Thymus (tissue), 11 donors: ENCODE results near the gene GATA2. TPM values are rescaled to one million over a fixed set of nuclear protein-coding genes. Genes with fewer than 3 reads are reported as not detected.

Source experiments
- DNase-seq, 9 donors: peaks; one replicate each; pipeline ENCODE4 v3.0.0-alpha.2; 2013; ENCODE audit warnings: low spot score in 9 of 9, low read depth in 6 of 9, missing footprints in 1 of 9
- H3K27ac ChIP-seq, 2 donors: one replicate each; pipeline ENCODE4 v1.5.1; 2013; ENCODE audit warnings: control low read depth in 1 of 2, low read depth in 1 of 2, low read length in 1 of 2, mild to moderate bottlenecking in 1 of 2, moderate library complexity in 1 of 2
- H3K27me3 ChIP-seq, 2 donors: one replicate each; pipeline ENCODE4 v1.5.1; 2013; ENCODE audit warnings: low read length in 1 of 2; ENCODE audit not compliant: control insufficient read depth in 2 of 2, insufficient read depth in 1 of 2
- H3K36me3 ChIP-seq, 2 donors: one replicate each; pipeline ENCODE4 v1.5.1; 2013; ENCODE audit warnings: low read length in 1 of 2, mild to moderate bottlenecking in 1 of 2, moderate library complexity in 1 of 2; ENCODE audit not compliant: control insufficient read depth in 2 of 2, insufficient read depth in 2 of 2
- H3K4me1 ChIP-seq, 2 donors: one replicate each; pipeline ENCODE4 v1.5.1; 2013; ENCODE audit warnings: low read length in 2 of 2; ENCODE audit not compliant: control insufficient read depth in 2 of 2, insufficient read depth in 2 of 2
- H3K4me3 ChIP-seq, 2 donors: one replicate each; pipeline ENCODE4 v1.5.1; 2013; ENCODE audit warnings: low read length in 2 of 2, control low read depth in 1 of 2, mild to moderate bottlenecking in 1 of 2
- H3K9me3 ChIP-seq, 2 donors: one replicate each; pipeline ENCODE4 v1.5.1; 2013; ENCODE audit warnings: low read length in 1 of 2, mild to moderate bottlenecking in 1 of 2; ENCODE audit not compliant: control insufficient read depth in 2 of 2, insufficient read depth in 1 of 2
- WGBS: extraction: QIAGEN DNeasy Blood & Tissue Kit; methylation state at CpG from one replicate; pipeline ENCODE4 v1.1.7; 2013; 5-methylcytosine and 5-hydroxymethylcytosine counted together
- polyA plus RNA-seq: library from polyadenylated mRNA; stranded (reverse); fragments of 200-250 nt; gene quantifications from one replicate; pipeline ENCODE4 v1.2.3, GENCODE V29; 2013
- total RNA-seq: library from RNA; stranded (reverse); fragments of 120-200 nt; gene quantifications from one replicate; pipeline ENCODE4 v1.2.4, GENCODE V29; 2013
- donor health status: healthy.

GATA2 gene
- total and polyA plus RNA-seq, 2 donors: 0.57 to 5.1 TPM

DNA sequence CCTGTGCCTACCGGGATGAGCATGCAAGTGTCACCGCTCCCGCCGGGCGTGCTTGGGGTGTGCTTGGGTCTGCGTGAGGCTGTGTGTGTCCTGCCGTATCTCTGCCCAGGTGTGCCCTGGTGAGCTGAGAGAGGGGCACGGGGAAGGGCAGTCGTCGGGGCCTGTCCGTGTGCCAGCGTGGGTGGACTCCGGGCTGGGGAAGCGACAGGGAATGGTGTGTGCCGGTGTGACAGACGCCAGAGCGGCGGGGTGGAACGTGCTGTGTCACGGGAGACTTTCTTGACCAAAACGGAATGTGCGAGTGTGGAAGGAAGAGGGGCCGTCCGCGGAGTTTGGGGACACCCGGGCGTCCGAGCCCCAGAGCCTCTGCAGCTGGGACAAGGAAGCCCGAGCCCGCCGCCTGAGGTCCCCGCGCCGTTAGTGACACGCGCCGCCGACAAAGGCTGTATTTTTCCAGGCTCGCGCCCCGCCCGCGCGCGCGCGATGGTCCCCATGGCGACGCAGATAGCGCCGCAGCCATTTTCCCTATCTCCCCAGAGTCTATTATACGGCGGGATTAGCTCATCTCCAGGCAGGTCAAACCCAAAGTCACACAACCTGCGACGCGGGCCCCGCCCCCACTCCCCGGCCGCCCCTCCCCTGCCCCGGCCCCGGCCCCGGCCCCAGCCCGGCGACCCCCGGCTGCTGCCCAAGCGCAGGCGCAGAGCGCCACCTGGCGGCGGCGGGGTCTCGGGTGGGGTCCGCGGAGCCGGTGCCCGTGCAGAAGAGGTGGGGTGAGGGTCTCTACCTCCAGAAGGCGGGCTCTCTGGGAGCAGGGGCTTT is 4.5 kb upstream of the GATA2 start:
- Histone ChIP-seq H3K27me3 (peaks cover 55 to 83% of the 10 kb centered on the region in 2 donors), H3K4me1 (peaks cover 0 to 13% of the 10 kb centered on the region in 2 donors), H3K4me3 (peak overlapping the region; percentile 37 to 71), H3K27ac (no peak overlapping the region), H3K36me3 (no peaks in the 10 kb centered on the region), H3K9me3 (peaks cover 3 to 8% of the 10 kb centered on the region in 2 donors)
- DNase-seq: peak in 8 of 9 donors; percentile 32 to 80 (median 66)
- WGBS: 10% methylated on average over 77 of the region's 77 CpGs

DNA sequence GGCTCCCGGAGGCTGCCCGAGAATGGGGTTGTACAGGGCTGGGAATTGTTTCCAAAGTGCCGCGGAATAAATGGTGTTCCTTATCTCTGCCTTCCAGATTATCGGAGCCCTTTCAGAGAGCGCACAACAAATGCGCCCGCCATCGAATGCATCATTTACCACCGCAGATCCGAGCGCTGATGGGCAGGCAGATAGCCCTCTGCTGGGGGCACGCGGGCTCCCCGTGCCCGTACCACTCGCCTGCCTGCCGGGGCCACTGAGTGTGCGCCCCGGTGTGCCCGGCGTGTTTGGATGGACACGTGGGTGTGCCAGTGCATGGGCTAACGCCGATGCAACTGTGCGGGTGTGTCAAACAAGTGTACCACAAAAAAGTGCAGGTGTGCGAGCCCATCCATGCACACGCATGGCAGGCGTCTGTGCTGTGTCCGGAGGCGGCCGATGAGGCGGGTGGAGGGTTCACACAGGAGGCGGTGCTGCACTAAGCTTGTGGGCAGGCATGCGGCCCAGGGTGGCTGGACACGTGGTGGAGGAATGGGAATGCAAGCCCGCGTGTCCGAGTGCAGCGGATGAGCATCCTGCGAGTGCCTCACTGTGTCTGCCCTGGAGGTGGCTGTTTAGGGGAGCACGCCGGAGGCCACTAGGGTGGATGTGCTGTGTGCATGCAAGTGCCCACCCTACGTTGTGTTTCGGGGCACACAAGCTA is 3.8 kb upstream of the GATA2 start:
- Histone ChIP-seq H3K4me3 (no peak overlapping the region), H3K36me3 (no peaks in the 10 kb centered on the region), H3K4me1 (peaks cover 3 to 19% of the 10 kb centered on the region in 2 donors), H3K9me3 (peaks cover 3 to 8% of the 10 kb centered on the region in 2 donors), H3K27ac (no peak overlapping the region), H3K27me3 (peaks cover 62 to 89% of the 10 kb centered on the region in 2 donors)
- WGBS: 87% methylated on average over 45 of the region's 45 CpGs
- no peak for DNase-seq

DNA sequence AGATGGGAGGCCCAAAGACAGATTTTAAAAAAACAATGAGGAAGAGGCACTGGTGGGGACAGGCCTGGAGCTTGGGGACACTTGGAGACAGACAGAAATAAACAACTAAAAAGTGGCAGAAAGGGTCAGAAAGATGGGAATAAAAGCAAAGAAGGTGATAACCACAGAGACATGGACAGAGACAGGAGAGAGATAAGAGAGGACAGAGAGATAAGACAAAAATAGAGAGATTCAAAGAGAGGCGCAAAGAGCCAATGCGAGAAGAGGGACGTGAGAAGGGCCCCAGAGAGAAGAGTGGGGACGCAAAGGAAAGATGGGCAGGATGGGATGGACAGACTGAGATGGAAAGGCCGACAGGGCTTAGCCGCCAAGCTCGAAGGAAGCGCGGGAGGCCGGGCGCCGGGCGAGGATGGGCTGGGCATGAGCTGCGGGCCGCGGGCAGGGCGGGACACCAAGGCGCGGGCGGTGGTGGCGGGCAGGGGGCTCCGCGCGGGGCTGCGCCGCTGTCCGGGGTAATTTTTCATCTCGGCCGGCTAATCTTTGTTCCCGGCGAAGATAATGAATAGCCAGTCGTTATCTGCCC is 3.1 kb upstream of the GATA2 start:
- H3K27ac ChIP-seq: no peak overlapping the region
- H3K9me3 ChIP-seq: peaks cover 3 to 8% of the 10 kb centered on the region in 2 donors
- DNase-seq: no peak
- 92% methylated on average over 32 of the region's 32 CpGs for WGBS
- H3K27me3 ChIP-seq: peaks cover 69 to 92% of the 10 kb centered on the region in 2 donors
- H3K4me3 ChIP-seq: no peak overlapping the region
- H3K4me1 ChIP-seq: peaks cover 3 to 22% of the 10 kb centered on the region in 2 donors
- no peaks in the 10 kb centered on the region for H3K36me3 ChIP-seq

DNA sequence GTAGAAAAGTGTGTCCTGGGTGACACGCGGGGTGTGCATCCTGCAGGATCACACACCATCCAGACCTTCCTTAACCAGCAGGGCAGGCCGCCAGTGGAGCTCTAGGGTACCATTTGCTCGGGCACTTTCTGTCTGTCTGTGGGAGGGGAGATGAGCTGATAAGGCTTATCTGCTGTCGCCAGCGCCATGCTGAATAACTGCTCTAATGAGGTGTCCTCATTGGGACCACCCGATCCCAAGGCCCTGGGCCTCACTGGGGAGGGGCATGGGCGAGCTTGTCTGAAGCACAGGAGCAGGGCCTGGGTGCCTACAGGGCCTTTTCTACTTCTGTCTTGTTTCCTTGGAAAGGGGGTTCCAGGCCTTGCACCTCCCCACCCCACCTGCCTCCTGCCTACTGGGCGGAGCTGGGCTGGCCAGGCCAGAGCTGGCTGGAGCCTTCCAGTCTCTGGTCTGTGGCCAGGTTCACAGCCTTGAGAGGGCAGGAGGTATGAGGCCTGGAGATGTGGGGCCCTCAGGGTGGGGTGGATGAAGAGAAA is 2.5 kb upstream of the GATA2 start:
- WGBS: 87% methylated on average over 9 of the region's 9 CpGs
- no peaks in the 10 kb centered on the region for H3K36me3 ChIP-seq
- H3K4me1 ChIP-seq: peaks cover 3 to 22% of the 10 kb centered on the region in 2 donors
- peaks cover 75 to 96% of the 10 kb centered on the region in 2 donors for H3K27me3 ChIP-seq
- no peak for DNase-seq
- H3K4me3 ChIP-seq: no peak overlapping the region
- H3K9me3 ChIP-seq: peaks cover 3 to 8% of the 10 kb centered on the region in 2 donors
- no peak overlapping the region for H3K27ac ChIP-seq

DNA sequence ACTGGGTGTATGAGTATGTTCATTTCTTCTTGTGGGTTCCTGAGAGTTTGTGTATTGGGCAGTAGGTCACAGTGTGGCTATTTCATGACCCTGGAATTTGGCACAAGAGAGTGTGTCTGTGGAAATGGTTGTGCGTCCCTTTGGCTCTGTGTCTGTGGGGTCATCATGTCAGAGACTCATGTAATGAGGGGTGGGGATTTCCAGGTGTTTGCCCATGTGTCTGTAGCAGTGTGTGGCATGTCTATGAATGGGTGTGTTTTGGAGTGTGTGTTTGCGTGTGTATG is 1.3 kb upstream of the GATA2 start:
- Histone ChIP-seq H3K4me3 (no peak overlapping the region), H3K4me1 (peaks cover 3 to 32% of the 10 kb centered on the region in 2 donors), H3K36me3 (no peaks in the 10 kb centered on the region), H3K27ac (no peak overlapping the region), H3K27me3 (peaks cover 84 to 98% of the 10 kb centered on the region in 2 donors), H3K9me3 (peaks cover 3 to 8% of the 10 kb centered on the region in 2 donors)
- WGBS: 94% methylated on average over 2 of the region's 2 CpGs
- no peak for DNase-seq

DNA sequence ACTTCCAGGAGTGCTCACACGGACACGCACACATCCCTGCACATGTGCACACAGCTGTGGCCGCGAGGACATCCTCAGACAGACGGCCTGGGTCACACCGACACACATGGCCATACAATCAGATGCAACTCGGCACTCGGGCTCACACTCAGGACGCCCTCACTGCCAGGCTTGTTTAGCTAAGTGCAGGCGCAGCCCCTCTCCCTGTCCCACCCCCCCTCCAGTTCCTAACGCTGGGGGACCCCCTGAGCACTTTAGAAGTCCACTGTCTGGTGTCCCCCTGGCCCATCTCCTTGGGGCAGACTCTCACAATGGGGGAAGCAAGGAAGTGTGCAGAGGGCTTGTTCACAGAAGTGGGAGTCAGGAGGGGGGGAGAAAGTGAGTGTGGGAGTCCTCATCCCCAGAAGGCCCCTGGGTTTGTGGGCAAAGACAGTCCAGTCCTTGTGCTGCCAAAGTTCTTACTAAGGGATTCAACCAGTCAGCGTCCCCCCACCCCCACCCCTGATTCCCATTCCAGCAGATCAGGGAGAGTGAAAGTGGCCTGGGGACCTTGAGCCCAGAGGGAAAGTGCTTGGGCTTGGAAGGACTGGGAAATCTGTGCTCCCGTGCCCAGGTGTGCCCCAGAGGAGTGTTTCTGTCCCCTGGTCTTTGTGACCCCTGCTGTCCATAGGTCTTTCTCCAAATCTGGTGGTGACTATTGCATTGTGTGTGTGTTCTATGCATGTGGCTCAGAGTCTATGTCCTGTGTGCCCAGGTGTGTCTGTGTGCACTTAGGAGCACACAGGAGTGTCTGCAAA is 767 bp upstream of the GATA2 start:
- no peak for DNase-seq
- no peak overlapping the region for H3K4me3 ChIP-seq
- no peak overlapping the region for H3K27ac ChIP-seq
- no peaks in the 10 kb centered on the region for H3K36me3 ChIP-seq
- peaks cover 86 to 98% of the 10 kb centered on the region in 2 donors for H3K27me3 ChIP-seq
- H3K9me3 ChIP-seq: peaks cover 3 to 10% of the 10 kb centered on the region in 2 donors
- 46% methylated on average over 13 of the region's 13 CpGs for WGBS
- H3K4me1 ChIP-seq: peaks cover 8 to 37% of the 10 kb centered on the region in 2 donors

DNA sequence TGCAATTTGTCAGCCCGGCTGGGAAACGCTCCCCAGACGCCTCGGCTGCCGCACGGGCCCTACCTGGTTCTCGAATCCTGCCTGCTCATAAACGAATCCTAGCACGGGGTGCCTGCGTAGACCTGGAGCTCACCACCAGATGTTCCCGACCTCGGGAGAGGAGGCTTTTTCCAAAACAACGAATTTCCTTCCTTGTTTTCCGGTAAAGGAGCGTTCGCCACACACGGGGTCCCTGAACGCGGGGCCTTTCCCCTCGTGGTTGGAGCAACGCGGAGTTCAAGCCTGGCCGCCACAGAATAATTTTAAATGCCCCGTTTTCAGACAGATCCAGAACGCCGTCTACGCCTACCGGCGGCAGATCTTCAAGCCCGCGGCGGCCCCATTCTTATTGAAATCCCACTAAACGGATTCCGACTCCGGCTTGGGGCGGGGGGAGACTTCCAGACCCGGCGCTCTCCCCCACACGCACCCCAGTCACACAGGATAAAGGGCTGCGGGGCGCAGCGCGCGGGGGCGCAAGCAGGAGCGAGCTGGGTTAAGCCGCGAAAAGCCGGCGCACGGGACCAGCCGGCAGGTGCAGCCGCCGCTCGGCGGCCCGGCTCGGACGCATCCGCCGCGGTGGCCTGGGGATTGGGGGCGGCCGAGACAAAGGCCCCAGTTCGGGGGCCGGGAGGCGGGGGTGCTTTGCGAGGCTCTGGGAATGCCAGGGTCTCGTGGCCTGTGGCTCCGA is 895 bp downstream of the GATA2 start:
- Histone ChIP-seq H3K36me3 (no peaks in the 10 kb centered on the region), H3K27me3 (peaks cover 90 to 100% of the 10 kb centered on the region in 2 donors), H3K4me1 (peaks cover 12 to 45% of the 10 kb centered on the region in 2 donors), H3K9me3 (peaks cover 2 to 13% of the 10 kb centered on the region in 2 donors), H3K27ac (no peak overlapping the region), H3K4me3 (peak overlapping the region in 1 of 2 donors; percentile 35)
- WGBS: 2% methylated on average over 70 of the region's 70 CpGs
- DNase-seq: no peak

DNA sequence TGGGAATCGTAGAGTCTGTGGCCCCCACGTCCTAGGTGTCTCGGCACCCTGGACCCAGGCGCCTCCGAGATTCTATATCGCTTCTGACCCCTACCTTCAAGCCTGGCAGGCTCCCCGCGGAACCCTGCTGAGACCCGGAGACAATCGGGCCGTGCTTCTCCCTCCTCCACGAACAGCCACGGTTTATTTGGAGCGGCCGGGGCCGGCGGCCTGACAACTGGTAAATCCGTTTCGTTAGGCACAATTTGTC is 1.4 kb downstream of the GATA2 start:
- Histone ChIP-seq H3K27me3 (peaks cover 90 to 100% of the 10 kb centered on the region in 2 donors), H3K4me3 (no peak overlapping the region), H3K27ac (no peak overlapping the region), H3K9me3 (peaks cover 0 to 10% of the 10 kb centered on the region in 2 donors), H3K36me3 (no peaks in the 10 kb centered on the region), H3K4me1 (peaks cover 15 to 43% of the 10 kb centered on the region in 2 donors)
- no peak for DNase-seq
- 5% methylated on average over 19 of the region's 19 CpGs for WGBS
